Pulmonary artery endothelial cell (primary cell): ENCODE data around the gene PTPN1. TPM values are rescaled to one million over a fixed set of nuclear protein-coding genes. Genes with fewer than 3 reads are reported as not detected.

Experiments
- DNase-seq: peaks from one replicate; pipeline ENCODE4 v3.0.0-alpha.2; 2011; ENCODE audit warnings: low read depth, low spot score
- total RNA-seq: library from RNA; depleted of rRNA; stranded (reverse); fragments of >200 nt; gene quantifications from 2 replicates; pipeline ENCODE4 v1.2.3, GENCODE V29; 2014

The PTPN1 gene
- total RNA-seq, 1 donor from 2014 or later, result 50.9 TPM

DNA sequence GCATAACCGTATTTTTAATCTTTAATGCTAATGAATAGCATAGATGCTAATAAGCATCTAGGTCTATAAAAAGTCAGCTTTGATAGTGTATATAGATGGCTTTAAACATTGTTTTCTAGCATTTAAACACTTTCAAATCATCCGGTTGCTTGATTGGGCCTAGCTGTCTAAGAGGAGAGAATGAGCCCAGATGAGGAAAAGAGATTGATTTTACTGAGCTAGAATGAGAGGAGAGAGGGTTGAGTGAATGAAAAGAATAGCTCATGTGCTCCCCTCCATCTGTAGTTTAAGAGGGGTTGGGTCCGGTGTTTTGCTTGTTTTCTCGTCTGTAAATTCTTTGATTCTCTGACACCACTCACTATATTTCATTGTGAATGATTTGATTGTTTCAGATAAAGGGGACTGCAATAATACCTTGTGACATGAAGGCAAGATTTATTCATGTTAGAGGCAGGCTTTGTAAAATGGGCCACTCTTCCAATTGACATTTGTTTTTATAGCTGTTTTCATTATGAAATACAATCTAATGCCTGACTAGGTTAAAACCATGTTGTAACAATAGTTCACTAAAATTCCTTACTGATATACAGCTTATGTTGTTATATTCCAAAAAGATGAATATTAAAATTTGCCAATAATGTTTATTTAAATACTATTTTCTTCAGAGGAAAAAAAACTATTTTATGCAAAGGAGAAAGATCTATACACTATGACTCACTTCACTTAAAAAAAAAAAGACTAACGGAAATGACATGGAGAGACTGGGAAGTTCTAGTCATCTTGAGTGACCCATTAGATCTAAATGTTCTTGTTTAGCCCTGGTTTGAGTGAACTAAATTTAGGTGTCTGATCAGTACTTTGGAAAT lies 3.2 kb downstream of the PTPN1 start:
- DNase-seq, result peak; percentile 68

DNA sequence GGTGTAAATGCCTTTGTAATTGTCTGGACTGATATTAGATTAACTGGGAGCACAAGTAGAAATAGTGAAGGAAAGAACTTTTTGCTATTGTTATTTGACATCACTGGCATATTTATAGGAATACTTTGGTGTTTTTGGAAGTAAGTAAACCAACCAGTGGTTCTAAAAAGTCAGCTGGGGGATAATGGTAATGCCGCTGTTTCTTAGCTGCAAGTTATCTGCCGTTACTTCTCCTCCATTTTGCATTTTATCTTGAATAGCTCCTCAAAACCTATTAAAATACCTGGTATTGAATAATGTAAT lies 3.8 kb downstream of the PTPN1 start:
- no peak for DNase-seq

DNA sequence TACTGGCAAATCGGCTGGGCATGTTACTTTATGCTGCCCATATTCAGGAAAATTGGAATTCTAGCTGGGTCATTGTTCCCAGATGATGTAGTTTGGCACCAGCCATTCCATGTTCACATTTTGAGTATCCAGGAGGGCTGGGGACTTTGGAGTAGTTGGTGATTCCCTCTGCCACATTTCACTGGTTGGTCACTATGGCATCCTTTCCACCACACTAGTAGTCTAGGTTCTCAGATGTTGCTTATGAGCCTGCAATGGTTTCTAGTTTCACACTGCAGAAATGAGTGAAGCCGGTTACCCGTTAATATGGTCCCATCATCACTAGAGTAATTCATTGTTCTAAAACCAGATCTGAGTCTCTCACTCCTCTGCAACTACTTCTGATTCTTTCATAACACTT lies 4.6 kb downstream of the PTPN1 start:
- DNase-seq, result no peak

DNA sequence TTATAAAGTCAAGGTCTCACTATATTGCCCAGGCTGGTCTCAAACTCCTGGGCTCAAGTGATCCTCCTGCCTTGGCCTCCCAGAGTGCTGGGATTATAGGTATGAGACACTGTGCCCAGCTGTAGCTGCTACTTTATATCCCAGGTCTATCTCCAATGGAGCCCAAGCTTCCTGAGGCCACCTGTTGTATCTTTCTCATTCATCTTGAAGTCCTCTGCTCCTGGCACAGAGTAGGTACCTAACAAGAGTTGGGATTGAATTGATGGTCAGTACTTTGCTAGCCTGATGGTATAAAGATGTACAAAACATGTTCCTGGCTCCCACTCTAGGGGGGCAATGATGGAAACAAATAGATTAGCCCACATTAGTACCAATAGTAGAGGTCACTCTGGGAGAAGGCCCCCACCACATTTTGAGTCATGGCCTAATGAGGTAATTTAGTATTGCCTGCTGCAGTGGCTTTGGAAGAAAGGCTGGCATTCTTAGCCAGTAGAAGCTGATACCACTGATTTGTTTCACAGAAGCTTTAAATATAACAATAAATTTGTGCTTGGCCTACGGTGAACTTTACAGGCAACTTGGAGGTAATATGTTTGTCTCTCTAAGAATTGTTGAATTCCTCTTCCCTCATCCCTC lies 5.4 kb downstream of the PTPN1 start:
- no peak for DNase-seq

DNA sequence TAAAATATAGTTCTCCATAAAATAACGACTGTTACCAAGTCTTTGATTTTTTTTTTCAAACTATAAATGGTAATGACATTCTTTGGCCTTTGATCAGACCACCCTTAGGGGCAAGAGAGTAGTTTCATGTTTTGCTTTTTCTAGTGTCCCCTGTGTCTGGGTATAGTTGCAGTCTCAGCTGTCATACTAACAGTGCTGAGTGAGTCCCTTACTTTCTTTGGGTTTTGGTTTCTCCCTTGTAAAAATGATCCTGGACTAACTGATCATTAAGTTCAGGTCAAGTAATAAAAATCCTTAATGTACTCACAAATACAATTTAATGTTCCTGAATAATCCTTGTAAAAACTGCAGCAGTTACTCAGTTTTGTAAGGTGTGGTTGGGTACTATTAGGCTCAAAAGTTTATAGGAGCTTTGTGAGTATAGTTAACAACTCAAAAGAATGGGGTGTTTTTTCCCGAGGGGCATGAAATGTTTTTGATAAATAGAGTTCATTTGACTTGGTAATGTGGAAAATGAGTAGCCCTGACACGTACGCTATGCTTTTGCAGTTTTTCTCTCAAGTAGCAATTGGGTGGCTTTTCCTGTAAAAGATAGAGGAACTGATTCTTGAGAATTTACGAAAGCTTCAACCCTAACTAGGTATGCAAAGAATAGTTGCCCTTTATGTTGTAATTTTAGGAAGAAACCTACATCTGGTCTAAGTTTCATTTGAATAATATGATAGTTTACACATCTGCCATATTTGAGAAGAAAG lies 6.2 kb downstream of the PTPN1 start:
- no peak for DNase-seq

DNA sequence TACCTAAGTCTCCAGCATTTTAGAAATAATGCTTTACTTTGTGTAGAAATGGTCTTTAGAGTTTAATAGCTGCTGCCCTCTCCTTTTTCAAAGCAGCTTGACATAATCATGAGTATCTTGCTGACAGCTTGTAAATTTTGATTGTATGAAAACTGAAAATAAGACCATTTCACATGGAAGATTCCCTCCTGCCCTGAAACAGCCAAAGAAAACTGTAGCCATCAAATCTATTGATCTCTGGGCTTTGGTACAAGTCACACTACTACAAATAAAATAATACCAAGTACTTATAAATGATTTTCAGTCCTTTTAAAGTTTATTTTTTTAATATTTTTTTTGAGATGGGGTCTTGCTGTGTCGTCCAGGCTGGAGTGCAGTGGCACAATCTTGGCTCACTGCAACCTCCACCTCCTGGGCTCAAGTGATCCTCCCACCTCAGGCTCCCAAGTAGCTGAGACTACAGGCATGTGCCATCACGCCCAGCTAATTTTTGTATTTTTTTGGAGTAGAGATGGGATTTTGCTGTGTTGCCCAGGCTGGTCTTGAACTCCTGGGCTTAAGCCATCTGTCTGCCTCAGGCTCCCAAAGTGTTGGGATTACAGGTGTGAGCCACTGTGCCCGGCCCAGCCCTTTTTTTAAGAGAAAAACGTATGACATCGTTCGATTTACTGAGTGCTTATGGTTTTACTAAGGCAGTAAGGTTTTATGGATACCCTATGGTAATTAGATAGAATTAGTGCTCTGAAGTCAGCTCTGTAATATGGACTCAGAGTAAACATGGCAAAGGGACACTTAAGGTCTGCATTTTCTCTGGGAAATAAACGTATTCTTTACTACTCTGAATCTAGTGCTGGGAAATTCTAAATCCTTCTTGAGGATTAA lies 7.0 kb downstream of the PTPN1 start:
- DNase-seq, result no peak

DNA sequence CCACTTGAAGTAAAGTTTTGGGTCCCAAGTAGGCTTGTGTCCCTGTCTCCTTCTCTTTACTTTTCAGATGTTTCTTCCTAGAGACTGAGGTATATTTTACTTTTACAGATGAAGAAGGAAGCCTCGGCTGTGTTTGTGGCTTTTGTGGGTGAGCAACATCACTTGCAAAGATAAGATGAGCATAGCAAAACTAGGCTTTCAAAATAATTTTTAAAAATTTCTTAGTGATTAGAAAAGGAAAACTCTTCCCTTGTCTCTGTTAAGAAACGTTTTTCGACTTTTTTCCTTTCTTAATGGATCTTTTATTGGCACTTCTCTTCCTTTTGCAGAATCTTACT lies 7.6 kb downstream of the PTPN1 start:
- DNase-seq, result no peak

DNA sequence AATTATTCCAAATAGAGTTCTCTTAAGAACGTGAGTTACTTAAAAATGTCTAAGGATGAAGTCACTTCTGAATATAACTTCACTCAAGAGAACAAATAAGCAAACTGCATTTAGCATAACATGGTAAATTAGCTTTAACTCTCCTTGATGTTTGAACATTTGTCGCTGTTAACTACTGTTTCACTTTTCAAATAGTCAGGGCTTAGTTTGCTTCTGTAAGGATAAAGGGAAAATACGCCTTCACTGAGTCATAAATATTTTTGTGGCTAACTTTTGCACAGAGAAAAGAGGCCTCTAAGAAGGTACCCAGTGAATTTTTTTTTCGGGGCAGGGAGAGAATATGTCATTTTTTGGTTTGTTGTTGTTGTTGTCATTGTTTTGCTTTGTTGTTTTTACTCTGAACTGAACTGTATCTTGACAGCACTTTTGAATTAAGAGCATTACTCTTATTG lies 8.1 kb downstream of the PTPN1 start:
- DNase-seq, result no peak

DNA sequence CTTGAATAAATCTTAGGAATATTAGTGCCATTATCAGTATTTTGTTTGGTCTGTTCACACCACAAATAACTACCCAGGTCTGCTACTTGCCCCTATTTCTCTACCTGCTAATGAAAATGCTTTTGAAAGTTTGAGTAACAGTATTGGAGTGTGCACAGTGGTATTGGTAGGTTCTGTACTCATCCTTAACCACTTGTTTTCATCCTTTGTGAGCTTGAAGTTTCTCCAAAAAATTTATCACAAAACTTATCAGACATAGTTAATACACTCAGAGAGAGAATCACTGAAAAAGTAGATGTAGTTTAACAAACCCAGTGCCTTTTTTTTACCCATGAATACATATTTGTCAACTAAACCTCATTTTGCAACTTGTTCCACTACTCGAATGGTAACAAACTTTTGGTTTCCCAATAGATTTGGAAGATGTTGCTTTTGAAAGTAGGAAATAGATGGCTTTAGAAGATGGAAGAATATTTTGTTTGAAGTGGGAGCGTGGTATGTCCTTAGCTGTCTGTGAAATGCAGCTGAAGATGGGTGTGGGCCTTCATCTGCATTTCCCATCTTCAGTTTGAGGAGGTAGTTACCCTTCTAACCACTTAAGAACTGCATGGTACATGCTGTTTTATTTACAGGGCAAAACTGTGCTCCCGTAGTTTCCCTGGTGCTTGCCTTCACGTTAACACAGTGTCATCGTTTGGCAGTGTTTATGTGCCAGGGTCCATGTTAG lies 9.0 kb downstream of the PTPN1 start:
- DNase-seq, result no peak

DNA sequence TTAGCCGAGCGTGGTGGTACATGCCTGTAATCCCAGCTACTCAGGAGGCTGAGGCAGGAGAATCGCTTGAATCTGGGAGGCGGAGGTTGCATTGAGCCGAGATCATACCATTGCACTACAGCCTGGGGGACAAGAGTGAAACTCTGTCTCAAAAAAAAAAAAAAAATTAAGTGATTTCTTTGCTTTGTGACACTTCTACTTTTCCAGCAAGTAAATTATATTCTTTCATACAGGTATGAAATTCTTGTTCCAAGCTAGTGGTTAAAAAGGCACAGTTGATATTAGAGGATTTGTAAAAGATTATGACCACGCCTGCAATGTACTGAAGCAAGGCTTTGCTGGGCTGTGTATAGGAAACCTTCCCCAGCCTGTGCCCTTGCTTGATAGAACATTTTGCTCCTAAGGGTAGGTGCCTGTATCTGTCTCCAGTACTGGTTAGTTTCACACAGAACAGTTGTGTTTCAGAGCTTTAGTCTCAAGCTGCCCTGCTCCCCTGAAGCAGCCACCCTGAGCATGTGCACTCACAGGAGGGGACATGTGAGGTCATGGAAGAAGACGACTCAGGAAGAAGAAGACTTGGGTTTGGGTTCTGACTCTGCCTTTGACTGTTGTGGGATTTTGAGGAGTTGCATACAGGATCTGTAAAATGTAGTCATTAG lies 10.2 kb downstream of the PTPN1 start:
- no peak for DNase-seq

DNA sequence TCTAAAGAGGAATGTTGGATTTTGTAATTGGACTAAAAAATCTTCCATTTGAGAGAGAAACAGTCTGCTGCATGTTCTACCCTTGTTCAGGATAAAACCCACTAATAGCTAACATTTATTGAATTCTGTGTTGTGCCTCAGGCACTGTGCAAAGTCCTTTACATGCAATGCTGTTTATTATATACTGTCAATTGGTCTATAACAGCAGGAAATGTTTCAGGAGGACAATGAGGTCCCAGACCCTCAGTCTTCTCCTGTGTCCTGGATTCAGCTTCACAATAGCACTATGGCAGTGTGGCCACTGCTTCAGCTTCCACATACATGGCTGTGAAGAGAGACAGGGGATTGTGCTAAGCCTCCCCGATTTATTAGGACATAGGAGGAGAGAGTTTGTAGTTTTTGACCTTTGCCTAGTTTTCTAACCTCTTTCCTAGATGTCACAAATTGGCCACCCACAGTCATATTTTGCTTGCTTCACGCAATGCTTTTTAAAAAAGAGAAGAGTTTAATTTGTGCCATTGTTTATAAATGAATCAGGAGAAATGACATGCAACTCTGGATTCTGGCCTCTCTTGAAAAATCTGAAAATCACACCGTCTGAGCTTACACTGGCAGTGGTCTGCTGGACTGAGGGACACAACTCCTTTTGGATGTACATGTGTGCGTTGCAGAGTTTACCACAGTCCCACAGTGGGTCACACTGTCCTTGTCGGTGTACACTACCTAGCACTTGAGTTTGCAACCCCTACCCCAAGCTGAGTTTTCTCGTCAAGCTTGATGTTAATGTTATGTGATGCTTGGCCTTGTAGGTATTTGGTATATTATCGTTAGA lies 11.3 kb downstream of the PTPN1 start:
- no peak for DNase-seq

DNA sequence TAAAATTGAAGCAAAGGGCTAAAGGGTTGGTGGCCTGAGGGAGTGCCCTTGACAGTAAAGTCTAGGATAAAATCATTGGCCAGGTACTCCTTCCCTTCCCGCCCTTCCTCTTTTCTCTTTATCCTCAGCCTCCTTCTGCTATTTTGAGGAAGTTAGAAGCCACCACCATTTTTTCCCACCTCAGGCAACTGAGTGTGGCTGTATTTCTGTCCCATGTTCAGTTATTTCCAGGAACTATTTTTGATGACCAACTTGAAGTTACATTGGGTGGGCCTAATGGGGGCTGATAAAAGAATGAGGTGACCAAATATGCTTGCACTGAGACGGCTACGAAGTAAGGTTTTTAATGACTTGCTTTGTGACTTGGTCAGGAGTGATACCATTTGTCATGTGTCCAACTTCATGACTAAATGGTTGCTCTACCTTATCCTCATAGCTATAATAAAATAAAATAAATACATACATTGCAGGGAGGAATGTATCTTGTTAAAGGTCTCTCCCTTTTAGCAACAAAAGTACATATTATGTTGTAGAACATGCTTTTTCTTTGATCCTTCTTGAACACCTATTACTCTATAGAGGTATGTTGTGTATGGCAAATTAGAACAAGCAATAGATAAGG lies 12.0 kb downstream of the PTPN1 start:
- DNase-seq, result no peak

DNA sequence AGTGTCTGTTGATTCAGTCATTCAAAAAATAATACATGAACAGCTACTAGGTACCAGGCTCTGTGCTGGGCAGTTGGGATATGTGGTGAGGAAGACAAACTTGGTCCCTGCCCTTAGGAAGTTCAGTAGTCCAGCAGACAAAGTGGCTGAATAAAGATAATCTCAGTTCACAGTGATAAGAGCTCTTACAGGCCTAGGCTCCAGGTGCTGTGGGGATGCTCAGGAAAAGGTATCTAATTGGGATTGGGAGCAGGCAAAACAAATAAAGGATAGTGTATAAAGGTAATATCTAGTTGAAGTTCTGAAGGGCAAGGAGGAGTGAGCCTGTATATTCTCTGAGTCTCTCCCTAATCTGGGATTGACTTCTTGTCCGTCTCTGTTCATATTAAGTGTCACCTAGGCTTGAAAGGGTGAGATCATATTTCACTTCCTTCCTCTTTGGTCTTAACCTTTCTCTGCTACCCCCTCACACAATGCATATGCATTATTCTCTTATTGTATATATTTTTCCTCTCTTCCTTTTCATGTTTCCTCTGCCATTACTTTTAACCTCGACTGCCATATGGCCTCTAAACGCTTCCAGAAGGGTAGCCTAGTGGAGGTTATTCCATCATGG lies 13.5 kb downstream of the PTPN1 start:
- DNase-seq, result no peak

DNA sequence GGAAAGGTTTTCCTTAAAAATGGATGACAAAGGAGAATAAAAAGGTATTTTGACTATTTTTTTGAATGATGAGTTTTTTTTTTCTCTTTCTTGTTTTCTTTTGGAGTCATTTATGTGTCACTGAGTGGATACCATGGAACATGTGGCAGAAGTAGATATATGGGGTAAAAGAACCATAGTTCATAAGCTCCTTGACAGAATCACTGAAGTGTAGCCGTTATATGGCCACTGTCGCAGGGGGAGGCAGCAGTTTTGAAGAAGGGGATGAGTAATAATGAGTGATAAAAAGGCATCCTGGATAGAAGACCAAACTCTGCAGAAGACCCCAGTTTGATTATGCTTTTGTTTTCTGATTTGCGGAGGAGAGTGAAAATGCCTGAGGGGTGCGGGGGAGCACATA lies 15.5 kb downstream of the PTPN1 start:
- DNase-seq, result no peak

DNA sequence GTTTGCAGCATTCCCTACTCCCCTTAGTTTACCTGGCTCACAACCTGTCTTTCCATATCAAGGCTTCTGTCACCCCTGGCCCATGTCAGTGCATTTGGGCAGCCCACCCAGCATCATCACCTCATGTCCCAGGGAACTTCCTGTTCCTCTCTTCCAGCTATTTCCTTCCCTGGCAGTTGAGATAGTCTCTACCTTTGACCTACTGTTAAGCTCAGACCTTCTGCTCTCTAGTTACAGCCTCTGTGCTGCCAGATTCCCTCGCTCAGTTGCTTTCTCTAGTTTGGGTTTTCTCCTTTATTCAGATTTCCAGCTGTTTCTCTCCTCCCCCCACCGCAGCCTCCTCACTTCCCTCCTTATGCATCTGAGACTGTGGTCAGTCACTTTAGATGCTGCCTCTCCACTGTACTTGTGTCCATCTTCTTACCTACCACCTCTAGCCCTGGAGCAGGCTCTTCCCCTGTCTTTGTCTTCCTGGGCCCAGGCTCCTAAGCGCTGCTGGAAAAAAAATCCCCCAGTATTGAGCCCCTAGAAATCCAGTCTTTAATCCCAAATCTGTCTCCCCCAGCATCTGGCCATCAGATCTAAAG lies 16.3 kb downstream of the PTPN1 start:
- DNase-seq, result no peak

DNA sequence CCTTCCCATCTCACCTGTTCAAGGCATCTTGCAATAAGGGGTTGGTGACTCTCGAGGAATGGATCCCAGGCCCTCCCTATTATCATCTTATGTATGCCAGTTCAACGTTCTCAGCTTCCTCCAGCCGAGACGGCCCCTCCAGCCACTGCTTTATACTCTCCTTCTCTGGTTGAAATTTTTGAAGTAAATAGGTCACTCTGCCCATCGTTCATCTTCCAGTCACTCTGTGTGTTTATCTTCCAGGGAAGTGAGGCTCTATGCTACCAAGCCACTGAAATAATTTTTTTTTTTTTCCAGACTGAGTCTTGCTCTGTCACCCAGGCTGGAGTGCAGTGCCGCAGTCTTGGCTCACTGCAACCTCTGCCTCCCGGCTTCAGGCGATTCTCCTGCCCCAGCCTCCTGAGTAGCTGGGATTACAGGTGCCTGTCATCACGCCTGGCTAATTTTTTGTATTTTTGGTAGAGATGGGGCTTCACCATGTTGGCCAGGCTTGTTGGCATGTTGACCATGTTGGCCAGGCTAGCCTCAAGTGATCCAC lies 17.0 kb downstream of the PTPN1 start:
- no peak for DNase-seq

DNA sequence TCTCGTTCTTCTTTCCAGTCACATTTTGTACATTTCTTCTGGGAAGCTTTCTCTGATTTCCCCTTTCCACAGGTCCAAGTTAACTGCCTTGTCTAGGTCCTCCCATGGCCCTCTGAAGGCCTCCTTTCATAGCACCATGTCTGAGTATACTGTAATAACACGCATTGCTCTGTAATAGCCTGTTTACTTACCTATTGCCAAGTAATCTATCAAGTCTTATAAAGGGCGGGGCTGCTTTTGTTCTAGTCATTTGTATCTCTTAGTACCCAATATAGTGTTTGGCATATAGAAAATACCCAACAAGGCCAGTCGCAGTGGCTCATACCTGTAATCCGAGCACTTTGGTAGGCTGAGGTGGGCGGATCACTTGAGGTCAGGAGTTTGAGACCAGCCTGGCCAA lies 17.9 kb downstream of the PTPN1 start:
- DNase-seq, result no peak

DNA sequence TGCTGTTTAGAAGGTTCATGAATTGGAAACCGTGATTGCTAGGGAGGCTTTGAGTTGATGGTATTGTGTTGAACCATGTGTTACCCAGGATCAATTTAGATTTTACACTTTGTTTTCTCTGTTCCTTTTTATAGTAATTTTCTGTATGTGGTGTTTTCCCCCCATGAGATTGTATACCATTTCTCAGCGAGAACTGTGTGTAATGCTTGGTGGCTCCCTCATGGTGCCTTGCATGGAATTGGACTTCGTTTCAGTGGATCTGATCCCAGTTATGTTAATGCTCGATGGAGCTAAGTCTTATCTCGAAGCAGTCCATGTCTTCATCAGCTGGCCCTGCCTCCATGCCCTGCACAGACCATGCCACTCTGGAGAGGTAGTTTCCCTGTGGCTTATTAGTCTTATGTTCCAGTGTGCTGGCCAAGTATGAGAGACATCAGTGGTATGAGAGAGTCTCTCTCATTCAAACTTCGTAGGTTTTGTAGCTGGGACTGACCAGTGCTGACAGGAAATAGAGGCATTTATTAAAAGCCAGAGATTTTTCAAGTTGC lies 18.7 kb downstream of the PTPN1 start:
- no peak for DNase-seq
